K562 (cell line): ENCODE results near the gene FBXO44. TPM values are rescaled to one million over a fixed set of nuclear protein-coding genes. Genes with fewer than 3 reads are reported as not detected.

ENCODE experiments used
- ADNP ChIP-seq: fragments of 200-800 bp; sonication (Bioruptor generic); IDR thresholded peaks from 2 replicates; pipeline ENCODE4 v1.6.1; 2016; ENCODE audit warnings: missing genetic modification characterization, missing compliant biosample characterization
- JUN ChIP-seq, 2 experiments: sonication (generic) in 1 of 2; formaldehyde crosslinking in 1 of 2; IDR thresholded peaks; 2 replicates each; pipeline versions ENCODE4 v1.6.1 to v1.8.0; 2012 to 2022; ENCODE audit warnings: borderline replicate concordance in 2 of 2, mild to moderate bottlenecking in 2 of 2, improper control_type of control experiment in 1 of 2, low read depth in 1 of 2, low read length in 1 of 2, missing genetic modification reagents in 1 of 2
- L3MBTL2 ChIP-seq: fragments of 450-650 bp; IDR thresholded peaks from 2 replicates; pipeline ENCODE4 v1.6.1; 2016; ENCODE audit warnings: mild to moderate bottlenecking, moderate library complexity
- MTA2 ChIP-seq: fragments of 450-650 bp; IDR thresholded peaks from 2 replicates; pipeline ENCODE4 v1.6.1; 2016; ENCODE audit warnings: low read depth
- MTA3 ChIP-seq: fragments of 450-650 bp; formaldehyde crosslinking; IDR thresholded peaks from 2 replicates; pipeline ENCODE4 v1.6.1; 2017; ENCODE audit warnings: mild to moderate bottlenecking, borderline replicate concordance
- NCOA6 ChIP-seq: fragments of 450-650 bp; IDR thresholded peaks from 2 replicates; pipeline ENCODE4 v1.6.1; 2017; ENCODE audit warnings: mild to moderate bottlenecking
- NFIC ChIP-seq: fragments of 450-650 bp; IDR thresholded peaks from 2 replicates; pipeline ENCODE4 v1.6.1; 2017; ENCODE audit warnings: mild to moderate bottlenecking, inconsistent platforms
- NR2F6 ChIP-seq: fragments of 450-650 bp; formaldehyde crosslinking; IDR thresholded peaks from 2 replicates; pipeline ENCODE4 v1.4.0; 2020; ENCODE audit warnings: mild to moderate bottlenecking
- NRF1 ChIP-seq, 2 experiments: fragments of 450-650 bp; IDR thresholded peaks in 1 of 2; conservative IDR thresholded peaks in 1 of 2; 2 replicates each; pipeline ENCODE4 v1.6.1; 2014; ENCODE audit warnings: mild to moderate bottlenecking in 2 of 2
- PTTG1 ChIP-seq: fragments of 450-650 bp; IDR thresholded peaks from 2 replicates; pipeline ENCODE4 v1.6.1; 2016; ENCODE audit warnings: low read depth, mild to moderate bottlenecking, missing genetic modification characterization, missing compliant biosample characterization
- XRCC3 ChIP-seq: fragments of 450-650 bp; IDR thresholded peaks from 2 replicates; pipeline ENCODE4 v1.6.1; 2017; ENCODE audit warnings: mild to moderate bottlenecking, moderate library complexity
- XRCC5 ChIP-seq: fragments of 200-400 bp; formaldehyde crosslinking; IDR thresholded peaks from 2 replicates; pipeline ENCODE4 v1.6.1; 2017; ENCODE audit warnings: low read depth, mild to moderate bottlenecking, low read length
- ZEB2 ChIP-seq: fragments of 450-650 bp; IDR thresholded peaks from 2 replicates; pipeline ENCODE4 v1.6.1; 2016
- polyA plus RNA-seq, 8 experiments: library from polyadenylated mRNA; depleted of rRNA in 4 of 8; stranded (reverse) in 5 of 8; unstranded in 3 of 8; fragments of >200 nt; fragmentation: Nextera tagmentation in 2 of 8; fragmentation: Illumina TruSeq in 1 of 8; extraction: Ambion mirVana in 2 of 8; extraction: Trizol in 1 of 8; gene quantifications; 2 replicates each; pipeline versions ENCODE4 v1.2.1 to v1.2.3, GENCODE V29; 2011 to 2014; ENCODE audit warnings: inconsistent platforms in 1 of 8, missing spikeins in 1 of 8
- total RNA-seq, 7 experiments: library from RNA; depleted of rRNA in 6 of 7; stranded (reverse); fragments of >200 nt in 6 of 7; fragmentation: Illumina TruSeq in 2 of 7; extraction: Trizol in 2 of 7; gene quantifications; 2 replicates each; pipeline versions ENCODE4 v1.2.1 to v1.2.3, GENCODE V29; 2011 to 2021; ENCODE audit warnings: low replicate concordance in 1 of 7
- TF ChIP-seq, protein P1 (sequence below), 2 experiments: fragments of 450-650 bp; IDR thresholded peaks; 2 replicates each; pipeline ENCODE4 v1.6.1; 2016; ENCODE audit warnings: mild to moderate bottlenecking in 2 of 2, borderline replicate concordance in 1 of 2, low read depth in 1 of 2, moderate library complexity in 1 of 2
- TF ChIP-seq, protein P2 (sequence below): fragments of 250-450 bp; sonication (Bioruptor Pico); IDR thresholded peaks from 2 replicates; pipeline ENCODE4 v1.9.0; 2021; ENCODE audit warnings: mild to moderate bottlenecking
- TF ChIP-seq, protein P3 (sequence below): sonication (generic); formaldehyde crosslinking; IDR thresholded peaks from 2 replicates; pipeline ENCODE4 v1.8.1; 2023; ENCODE audit warnings: mild to moderate bottlenecking, missing genetic modification reagents, moderate library complexity

The FBXO44 gene
- total and polyA plus RNA-seq, 9 of the 15 experiments (the other 6 are each of a cell fraction or from before 2014, with no cell fraction given), result 0.69 to 20.9 (median 6.7) TPM

DNA sequence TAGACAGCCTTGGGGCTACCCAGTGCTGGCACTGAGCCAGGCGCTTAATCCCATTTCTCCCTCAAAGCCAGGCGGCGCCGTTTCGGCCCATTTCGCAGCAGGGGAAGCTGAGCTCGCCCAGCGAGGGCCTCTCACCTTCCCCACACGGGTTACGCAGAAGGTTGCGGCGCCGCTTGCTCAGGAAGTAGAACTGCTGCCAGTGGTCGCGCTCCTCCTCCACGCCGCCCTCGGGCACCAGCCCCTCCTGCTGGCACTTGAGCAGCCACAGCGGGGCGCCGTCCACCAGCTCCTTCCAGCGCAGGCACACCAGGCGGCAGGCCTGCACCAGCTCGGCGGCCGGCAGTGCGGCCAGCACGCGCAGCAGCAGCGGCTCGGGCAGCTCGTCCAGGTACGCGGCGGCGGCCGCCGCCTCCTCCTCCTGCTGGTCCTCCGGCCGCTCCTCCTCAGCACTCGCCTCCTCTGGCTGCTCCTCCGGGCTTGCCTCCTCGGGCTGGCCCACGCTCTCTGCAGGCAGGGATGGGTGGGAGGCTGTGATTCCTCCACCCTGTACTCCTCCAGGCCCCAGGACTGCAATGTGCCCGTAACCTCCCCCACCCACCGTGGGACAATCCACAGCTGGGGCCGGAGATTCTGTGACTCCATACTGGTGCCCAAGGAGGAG lies 4.2 kb upstream of the FBXO44 start (continued):
- TF ChIP-seq, protein P1, sequence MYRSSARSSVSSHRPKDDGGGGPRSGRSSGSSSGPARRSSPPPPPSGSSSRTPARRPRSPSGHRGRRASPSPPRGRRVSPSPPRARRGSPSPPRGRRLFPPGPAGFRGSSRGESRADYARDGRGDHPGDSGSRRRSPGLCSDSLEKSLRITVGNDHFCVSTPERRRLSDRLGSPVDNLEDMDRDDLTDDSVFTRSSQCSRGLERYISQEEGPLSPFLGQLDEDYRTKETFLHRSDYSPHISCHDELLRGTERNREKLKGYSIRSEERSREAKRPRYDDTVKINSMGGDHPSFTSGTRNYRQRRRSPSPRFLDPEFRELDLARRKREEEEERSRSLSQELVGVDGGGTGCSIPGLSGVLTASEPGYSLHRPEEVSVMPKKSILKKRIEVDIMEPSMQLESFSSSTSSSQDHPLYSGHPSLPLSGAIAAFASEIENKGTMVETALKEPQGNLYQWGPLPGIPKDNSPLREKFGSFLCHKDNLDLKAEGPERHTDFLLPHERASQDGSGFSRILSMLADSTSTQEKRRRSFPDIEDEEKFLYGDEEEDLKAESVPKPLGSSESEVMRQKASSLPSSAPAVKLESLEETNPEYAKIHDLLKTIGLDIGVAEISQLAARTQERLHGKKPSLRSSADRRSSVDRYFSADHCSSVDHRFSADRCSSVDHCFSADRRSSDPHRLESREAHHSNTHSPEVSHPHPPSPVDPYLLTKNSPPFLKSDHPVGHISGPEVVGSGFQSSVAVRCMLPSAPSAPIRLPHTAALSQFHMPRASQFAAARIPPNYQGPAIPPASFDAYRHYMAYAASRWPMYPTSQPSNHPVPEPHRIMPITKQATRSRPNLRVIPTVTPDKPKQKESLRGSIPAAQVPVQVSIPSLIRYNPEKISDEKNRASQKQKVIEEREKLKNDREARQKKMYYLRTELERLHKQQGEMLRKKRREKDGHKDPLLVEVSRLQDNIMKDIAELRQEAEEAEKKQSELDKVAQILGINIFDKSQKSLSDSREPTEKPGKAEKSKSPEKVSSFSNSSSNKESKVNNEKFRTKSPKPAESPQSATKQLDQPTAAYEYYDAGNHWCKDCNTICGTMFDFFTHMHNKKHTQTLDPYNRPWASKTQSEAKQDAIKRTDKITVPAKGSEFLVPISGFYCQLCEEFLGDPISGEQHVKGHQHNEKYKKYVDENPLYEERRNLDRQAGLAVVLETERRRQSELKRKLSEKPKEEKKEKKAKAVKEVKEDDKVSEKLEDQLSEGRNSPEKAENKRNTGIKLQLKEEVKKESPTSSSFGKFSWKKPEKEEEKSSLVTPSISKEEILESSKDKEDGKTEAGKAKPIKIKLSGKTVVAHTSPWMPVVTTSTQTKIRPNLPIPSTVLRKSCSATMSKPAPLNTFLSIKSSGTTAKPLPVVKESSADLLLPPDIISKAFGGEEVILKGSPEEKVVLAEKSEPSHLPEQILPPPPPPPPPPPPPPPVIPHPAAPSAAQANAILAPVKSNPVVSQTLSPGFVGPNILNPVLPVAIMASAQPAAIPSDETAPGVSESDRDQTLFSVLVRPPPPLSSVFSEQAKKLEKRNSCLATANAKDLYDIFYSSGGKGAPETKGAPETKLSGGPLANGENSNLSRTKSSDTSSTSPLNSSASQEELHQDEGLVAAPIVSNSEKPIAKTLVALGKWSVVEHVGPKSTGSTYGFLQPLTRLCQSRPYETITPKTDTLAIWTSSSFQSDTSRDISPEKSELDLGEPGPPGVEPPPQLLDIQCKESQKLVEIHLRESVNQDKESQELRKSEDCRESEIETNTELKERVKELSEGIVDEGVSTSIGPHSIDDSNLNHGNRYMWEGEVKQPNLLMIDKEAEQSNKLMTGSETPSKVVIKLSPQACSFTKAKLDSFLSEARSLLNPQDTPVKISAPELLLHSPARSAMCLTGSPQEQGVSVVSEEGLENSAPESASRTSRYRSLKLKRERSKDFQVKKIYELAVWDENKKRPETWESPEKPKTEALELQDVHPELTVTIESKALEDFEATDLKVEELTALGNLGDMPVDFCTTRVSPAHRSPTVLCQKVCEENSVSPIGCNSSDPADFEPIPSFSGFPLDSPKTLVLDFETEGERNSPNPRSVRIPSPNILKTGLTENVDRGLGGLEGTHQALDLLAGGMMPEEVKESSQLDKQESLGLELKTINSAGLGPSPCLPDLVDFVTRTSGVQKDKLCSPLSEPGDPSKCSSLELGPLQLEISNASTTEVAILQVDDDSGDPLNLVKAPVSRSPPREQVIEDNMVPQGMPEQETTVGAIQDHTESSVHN (IDR thresholded peaks at IDR 0.05; ENCODE audit: borderline replicate concordance in 1 of 2, low read depth in 1 of 2), result no peak
- no peak for TF ChIP-seq NCOA6
- TF ChIP-seq, protein P2, sequence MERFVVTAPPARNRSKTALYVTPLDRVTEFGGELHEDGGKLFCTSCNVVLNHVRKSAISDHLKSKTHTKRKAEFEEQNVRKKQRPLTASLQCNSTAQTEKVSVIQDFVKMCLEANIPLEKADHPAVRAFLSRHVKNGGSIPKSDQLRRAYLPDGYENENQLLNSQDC, result no peak
- no peak for TF ChIP-seq PTTG1 (tag)
- TF ChIP-seq ADNP (tag), result no peak; the same call in 1 of the 2 replicates
- TF ChIP-seq MTA2, result no peak
- peak; percentile 76 to 80 for TF ChIP-seq NRF1 (conservative IDR thresholded peaks at IDR 0.05 in 1 of 2, IDR thresholded peaks at IDR 0.05 in 1 of 2)
- TF ChIP-seq MTA3, result peak; percentile 96
- TF ChIP-seq XRCC5, result peak; percentile 75; the same call in 1 of the 2 replicates
- TF ChIP-seq XRCC3, result no peak
- TF ChIP-seq, protein P3, sequence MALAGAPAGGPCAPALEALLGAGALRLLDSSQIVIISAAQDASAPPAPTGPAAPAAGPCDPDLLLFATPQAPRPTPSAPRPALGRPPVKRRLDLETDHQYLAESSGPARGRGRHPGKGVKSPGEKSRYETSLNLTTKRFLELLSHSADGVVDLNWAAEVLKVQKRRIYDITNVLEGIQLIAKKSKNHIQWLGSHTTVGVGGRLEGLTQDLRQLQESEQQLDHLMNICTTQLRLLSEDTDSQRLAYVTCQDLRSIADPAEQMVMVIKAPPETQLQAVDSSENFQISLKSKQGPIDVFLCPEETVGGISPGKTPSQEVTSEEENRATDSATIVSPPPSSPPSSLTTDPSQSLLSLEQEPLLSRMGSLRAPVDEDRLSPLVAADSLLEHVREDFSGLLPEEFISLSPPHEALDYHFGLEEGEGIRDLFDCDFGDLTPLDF (CRISPR knock-in tag), result 0 out of 2 replicates have a peak, but pooled peaks have one; percentile 51
- TF ChIP-seq L3MBTL2, result peak; percentile 87
- 0 out of 2 replicates have a peak, but pooled peaks have one; percentile 46 for TF ChIP-seq ZEB2
- peak; percentile 43; the same call in 1 of the 2 replicates for TF ChIP-seq JUN (IDR thresholded peaks at IDR 0.05; ENCODE audit: borderline replicate concordance, low read depth, low read length)
- no peak for TF ChIP-seq JUN (CRISPR knock-in tag; IDR thresholded peaks at IDR 0.05; ENCODE audit: borderline replicate concordance)
- TF ChIP-seq NR2F6 (CRISPR knock-in tag), result no peak
- TF ChIP-seq NFIC, result peak; percentile 100
